NT2/D1 (cell line): ENCODE measurements around the gene ARHGEF10L.
"Not testable (repeated sequence)": the region's sequence is repeated elsewhere in the genome, so short reads cannot be mapped to it uniquely, and the experiment has no call there.

Source experiments
- DNase-seq: peaks from one replicate; pipeline ENCODE4 v3.0.0-alpha.2; 2011; ENCODE audit warnings: low read depth, low spot score
- H3K27me3 ChIP-seq: 2 replicates; pipeline ENCODE4 v1.6.0; 2011; ENCODE audit warnings: mild to moderate bottlenecking; ENCODE audit not compliant: insufficient read length, insufficient read depth
- H3K36me3 ChIP-seq: 2 replicates; pipeline ENCODE4 v1.6.1; 2011; ENCODE audit warnings: mild to moderate bottlenecking, low read length, mixed read lengths; ENCODE audit not compliant: insufficient read depth, insufficient read length
- H3K4me1 ChIP-seq: 2 replicates; pipeline ENCODE4 v1.5.1; 2011; ENCODE audit not compliant: insufficient read depth, insufficient read length
- H3K4me3 ChIP-seq: 2 replicates; pipeline ENCODE4 v1.5.1; 2011; ENCODE audit warnings: low read depth; ENCODE audit not compliant: insufficient read length
- H3K9ac ChIP-seq: 2 replicates; pipeline ENCODE4 v1.6.0; 2011; ENCODE audit warnings: low read depth; ENCODE audit not compliant: insufficient read length
- H3K9me3 ChIP-seq: 2 replicates; pipeline ENCODE4 v1.5.1; 2011; ENCODE audit warnings: mild to moderate bottlenecking, low read length; ENCODE audit not compliant: insufficient read depth
- SUZ12 ChIP-seq: IDR thresholded peaks from 2 replicates; pipeline ENCODE4 v1.6.1; 2011; ENCODE audit not compliant: insufficient read length, insufficient read depth; ENCODE audit errors: extremely low read depth
- YY1 ChIP-seq: IDR thresholded peaks from 2 replicates; pipeline ENCODE4 v1.6.1; 2011; ENCODE audit not compliant: insufficient read length, insufficient read depth
- ZNF274 ChIP-seq: IDR thresholded peaks from 2 replicates; pipeline ENCODE4 v1.6.1; 2011; ENCODE audit warnings: mild to moderate bottlenecking, low read depth, low read length

ARHGEF10L gene

GRCh38 chr1:17539477-17540254, at the start of gene ARHGEF10L:
ARHGEF10L (plus strand) TSS chr1:17539698; CDS start chr1:17580596, 40,898 bp downstream.
- Histone ChIP-seq H3K4me3 (peak within 1 kb of the TSS; percentile 85), H3K4me1 (peaks cover 6% of the 10 kb centered on the region), H3K9me3 (no peaks in the 10 kb centered on the region), H3K27me3 (no peaks in the 10 kb centered on the region), H3K36me3 (no peaks in the 10 kb centered on the region), H3K9ac (peak within 1 kb of the TSS; percentile 86)
- DNase-seq: no peak
- TF ChIP-seq SUZ12 (no peak), ZNF274 (no peak), YY1 (no peak)

GRCh38 chr1:17489768-17490417, 49.6 kb upstream of the ARHGEF10L start:
- not testable (repeated sequence) for H3K27me3 ChIP-seq, H3K4me1 ChIP-seq, H3K36me3 ChIP-seq, DNase-seq, H3K4me3 ChIP-seq, H3K9me3 ChIP-seq, H3K9ac ChIP-seq

- not testable (repeated sequence) for H3K9ac ChIP-seq, H3K27me3 ChIP-seq, H3K9me3 ChIP-seq, H3K36me3 ChIP-seq, H3K4me1 ChIP-seq, H3K4me3 ChIP-seq, DNase-seq
These were observed 48.8 kb upstream of the ARHGEF10L start for GRCh38 chr1:17490667-17491066.

GRCh38 chr1:17494114-17494729, 45.3 kb upstream of the ARHGEF10L start:
- Histone ChIP-seq H3K4me3 (no peak overlapping the region), H3K9ac (no peak overlapping the region), H3K9me3 (peaks cover 14% of the 10 kb centered on the region; the same call in 1 of the 2 replicates), H3K36me3 (no peaks in the 10 kb centered on the region), H3K27me3 (no peaks in the 10 kb centered on the region), H3K4me1 (peaks cover 2% of the 10 kb centered on the region)
- DNase-seq: peak; percentile 84
- no peak for TF ChIP-seq ZNF274
- TF ChIP-seq YY1: no peak
- TF ChIP-seq SUZ12: no peak

GRCh38 chr1:17496419-17496818, 43.1 kb upstream of the ARHGEF10L start:
- no peak overlapping the region for H3K4me3 ChIP-seq
- no peaks in the 10 kb centered on the region for H3K27me3 ChIP-seq
- H3K4me1 ChIP-seq: peaks cover 2% of the 10 kb centered on the region
- no peak for DNase-seq
- no peaks in the 10 kb centered on the region for H3K36me3 ChIP-seq
- H3K9me3 ChIP-seq: peaks cover 14% of the 10 kb centered on the region; the same call in 1 of the 2 replicates
- no peak overlapping the region for H3K9ac ChIP-seq
- TF ChIP-seq YY1 (no peak), SUZ12 (no peak), ZNF274 (no peak)

GRCh38 chr1:17498214-17498613, 41.3 kb upstream of the ARHGEF10L start:
- H3K4me3 ChIP-seq: no peak overlapping the region
- H3K9ac ChIP-seq: no peak overlapping the region
- H3K9me3 ChIP-seq: peaks cover 14% of the 10 kb centered on the region; the same call in 1 of the 2 replicates
- DNase-seq: no peak
- H3K36me3 ChIP-seq: no peaks in the 10 kb centered on the region
- no peaks in the 10 kb centered on the region for H3K27me3 ChIP-seq
- H3K4me1 ChIP-seq: peaks cover 5% of the 10 kb centered on the region
- TF ChIP-seq ZNF274: no peak
- no peak for TF ChIP-seq SUZ12
- no peak for TF ChIP-seq YY1

- Histone ChIP-seq H3K9ac (no peak overlapping the region), H3K4me1 (peaks cover 4% of the 10 kb centered on the region), H3K36me3 (no peaks in the 10 kb centered on the region), H3K4me3 (no peak overlapping the region), H3K27me3 (no peaks in the 10 kb centered on the region), H3K9me3 (peaks cover 13% of the 10 kb centered on the region; the same call in 1 of the 2 replicates)
- peak; percentile 68 for DNase-seq
- TF ChIP-seq YY1 (no peak), SUZ12 (no peak), ZNF274 (no peak)
These were observed 37.1 kb upstream of the ARHGEF10L start for GRCh38 chr1:17502326-17502778.
